ENCODE measurements around the gene ACSF3. TPM values are rescaled to one million over a fixed set of nuclear protein-coding genes. Genes with fewer than 3 reads are reported as not detected.

ACSF3 gene
- total and polyA plus RNA-seq, 4 experiments from 2014 or later: 30.4 to 71.2 (median 50.0) TPM

DNA sequence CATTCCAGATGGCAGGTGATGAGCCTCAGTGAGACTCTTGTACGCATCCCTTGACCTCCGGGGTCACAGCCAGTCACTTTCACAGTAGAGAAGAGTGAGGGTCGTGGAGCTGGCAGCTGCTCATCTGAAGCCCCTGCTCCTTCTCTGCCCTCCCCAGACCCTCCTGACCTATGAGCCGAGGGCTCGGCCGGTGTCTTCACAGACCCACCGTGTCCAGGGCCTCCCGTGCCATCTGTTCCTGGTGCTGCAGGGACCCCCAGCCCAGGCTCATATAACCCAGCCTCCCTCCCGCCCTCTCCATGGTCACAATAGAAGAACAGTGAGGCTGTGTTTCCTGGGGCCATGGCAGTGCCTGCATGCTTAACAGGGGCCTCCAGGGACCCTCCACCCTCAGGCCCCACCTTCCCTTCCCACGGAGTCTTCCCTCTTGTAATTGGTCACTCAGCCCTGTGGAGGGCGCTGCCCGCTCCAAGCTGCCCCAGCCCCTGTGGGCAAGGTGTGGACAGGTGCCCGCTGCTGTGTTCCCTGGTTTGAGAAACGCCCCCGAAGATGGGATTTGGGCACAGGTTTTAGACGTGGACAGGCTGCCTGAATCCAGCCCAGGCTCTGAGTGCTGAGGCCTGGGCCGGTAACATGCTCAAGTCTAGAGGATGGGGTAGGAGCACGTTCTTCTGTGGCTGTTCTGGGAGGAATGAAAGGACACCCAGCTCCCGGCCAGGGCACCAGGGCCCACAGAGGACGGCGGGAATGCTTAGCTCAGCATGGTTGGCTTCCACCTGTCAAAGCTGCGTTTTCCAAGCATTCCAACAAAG is 38.7 kb downstream of the ACSF3 start:
- ChIA-PET CTCF (ENCODE audit: partially characterized antibody) (no interaction called here), POLR2A (ENCODE audit: partially characterized antibody) (interaction anchor here (1.0 kb wide), 1 partner anchor 17 kb away, joined by 3 read pairs; no protein-coding TSS in a partner anchor)
- Mint-ChIP-seq H3K27me3 (no peaks in the 10 kb centered on the region), H3K9me3 (no peaks in the 10 kb centered on the region), H3K27ac (no peak overlapping the region), H3K36me3 (peaks cover 32 to 46% of the 10 kb centered on the region in 2 donors), H3K4me3 (no peak overlapping the region), H3K4me1 (peaks cover 10 to 26% (median 15%) of the 10 kb centered on the region in 4 donors)
- Histone ChIP-seq H3K36me3 (ENCODE audit: insufficient read depth, low read length) (peaks cover 27% of the 10 kb centered on the region), H3K9me3 (ENCODE audit: control insufficient read depth in 1 of 2, low read length in 2 of 2) (no peaks in the 10 kb centered on the region), H3K27me3 (ENCODE audit: insufficient read depth, low read length) (no peaks in the 10 kb centered on the region), H3K4me3 (ENCODE audit: low read length in 2 of 2) (no peak overlapping the region), H3K4me1 (ENCODE audit: insufficient read depth, low read length) (no peaks in the 10 kb centered on the region), H3K27ac (ENCODE audit: low read depth, low read length) (no peak overlapping the region)
- intact Hi-C loops (cut with micrococcal nuclease): no loop called here
- DNase-seq: no peak

- H3K36me3 ChIP-seq (ENCODE audit: insufficient read depth, low read length): peaks cover 27% of the 10 kb centered on the region
- H3K4me1 ChIP-seq (ENCODE audit: insufficient read depth, low read length): no peaks in the 10 kb centered on the region
- no peaks in the 10 kb centered on the region for H3K27me3 ChIP-seq (ENCODE audit: insufficient read depth, low read length)
- no peak overlapping the region for H3K4me3 Mint-ChIP-seq
- intact Hi-C loops (cut with micrococcal nuclease): no loop called here
- ChIA-PET POLR2A (ENCODE audit: partially characterized antibody) (no interaction called here), CTCF (ENCODE audit: partially characterized antibody) (no interaction called here)
- peaks cover 32 to 43% of the 10 kb centered on the region in 2 donors for H3K36me3 Mint-ChIP-seq
- H3K9me3 Mint-ChIP-seq: no peaks in the 10 kb centered on the region
- H3K4me3 ChIP-seq (ENCODE audit: low read length in 2 of 2): no peak overlapping the region
- H3K27me3 Mint-ChIP-seq: no peaks in the 10 kb centered on the region
- DNase-seq: no peak
- no peaks in the 10 kb centered on the region for H3K9me3 ChIP-seq (ENCODE audit: control insufficient read depth in 1 of 2, low read length in 2 of 2)
- no peak overlapping the region for H3K27ac Mint-ChIP-seq
- H3K4me1 Mint-ChIP-seq: peaks cover 7 to 21% (median 14%) of the 10 kb centered on the region in 4 donors
- H3K27ac ChIP-seq (ENCODE audit: low read depth, low read length): no peak overlapping the region
These were observed 39.9 kb downstream of the ACSF3 start for GRCh38 chr16:89133457-89134127.

DNA sequence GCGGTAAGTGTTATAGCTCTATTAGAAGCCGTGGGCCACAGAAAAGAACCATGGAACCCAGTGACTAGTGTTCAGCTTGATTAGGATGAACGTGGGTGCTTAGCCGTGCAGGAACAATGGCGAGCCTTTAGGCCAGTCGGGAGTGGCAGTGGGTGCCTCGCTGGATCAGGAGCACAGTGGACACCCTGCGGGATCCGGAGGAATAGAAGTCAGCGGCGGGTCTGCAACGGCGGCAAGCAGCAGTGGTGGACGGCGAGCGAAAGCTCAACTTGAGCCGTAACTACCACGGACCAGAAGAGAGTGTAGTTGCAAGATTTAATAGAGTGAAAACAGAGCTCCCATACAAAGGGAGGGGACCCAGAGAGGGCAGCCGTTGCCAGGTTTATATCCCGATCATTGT is 40.6 kb downstream of the ACSF3 start:
- H3K36me3 ChIP-seq (ENCODE audit: insufficient read depth, low read length): peaks cover 27% of the 10 kb centered on the region
- no peaks in the 10 kb centered on the region for H3K9me3 ChIP-seq (ENCODE audit: control insufficient read depth in 1 of 2, low read length in 2 of 2)
- H3K4me1 ChIP-seq (ENCODE audit: insufficient read depth, low read length): no peaks in the 10 kb centered on the region
- peaks cover 27 to 38% of the 10 kb centered on the region in 2 donors for H3K36me3 Mint-ChIP-seq
- intact Hi-C loops (cut with micrococcal nuclease): no loop called here
- H3K27me3 Mint-ChIP-seq: no peaks in the 10 kb centered on the region
- no peak overlapping the region for H3K4me3 Mint-ChIP-seq
- no peak for DNase-seq
- H3K9me3 Mint-ChIP-seq: no peaks in the 10 kb centered on the region
- H3K4me3 ChIP-seq (ENCODE audit: low read length in 2 of 2): no peak overlapping the region
- H3K27ac Mint-ChIP-seq: peak overlapping the region in 1 of 7 donors; percentile 74
- peaks cover 5 to 17% (median 11%) of the 10 kb centered on the region in 4 donors for H3K4me1 Mint-ChIP-seq
- no peaks in the 10 kb centered on the region for H3K27me3 ChIP-seq (ENCODE audit: insufficient read depth, low read length)
- ChIA-PET CTCF (ENCODE audit: partially characterized antibody) (no interaction called here), POLR2A (ENCODE audit: partially characterized antibody) (no interaction called here)
- no peak overlapping the region for H3K27ac ChIP-seq (ENCODE audit: low read depth, low read length)

DNA sequence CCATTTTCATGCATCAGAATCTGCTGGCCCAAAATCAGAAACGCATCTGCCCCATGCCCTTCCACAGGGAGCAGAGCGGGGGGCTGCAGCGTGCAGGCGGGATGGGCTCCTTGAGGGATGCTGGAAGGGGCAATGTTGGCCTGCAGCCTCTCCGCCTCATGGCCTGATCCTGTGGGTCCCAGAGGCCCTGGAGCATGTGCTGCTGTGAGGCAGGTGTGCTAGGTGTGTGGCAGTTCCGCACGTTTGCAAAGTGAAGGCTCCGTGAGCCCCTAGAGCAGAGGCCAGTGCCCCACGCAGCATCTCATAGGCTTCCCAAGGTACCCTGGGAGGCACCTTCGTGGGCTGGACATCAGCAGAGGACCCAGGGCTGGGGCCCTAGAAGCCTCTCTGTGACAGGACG is 41.5 kb downstream of the ACSF3 start:
- H3K9me3 ChIP-seq (ENCODE audit: control insufficient read depth in 1 of 2, low read length in 2 of 2): no peaks in the 10 kb centered on the region
- H3K4me3 ChIP-seq (ENCODE audit: low read length in 2 of 2): no peak overlapping the region
- Mint-ChIP-seq H3K4me3 (no peak overlapping the region), H3K27ac (no peak overlapping the region), H3K27me3 (no peaks in the 10 kb centered on the region), H3K36me3 (peaks cover 22 to 34% of the 10 kb centered on the region in 2 donors), H3K4me1 (peaks cover 4 to 13% (median 8%) of the 10 kb centered on the region in 4 donors), H3K9me3 (no peaks in the 10 kb centered on the region)
- intact Hi-C loops (cut with micrococcal nuclease): no loop called here
- no peak overlapping the region for H3K27ac ChIP-seq (ENCODE audit: low read depth, low read length)
- POLR2A ChIA-PET (ENCODE audit: partially characterized antibody): no interaction called here
- no peaks in the 10 kb centered on the region for H3K27me3 ChIP-seq (ENCODE audit: insufficient read depth, low read length)
- CTCF ChIA-PET (ENCODE audit: partially characterized antibody): no interaction called here
- no peak for DNase-seq
- peaks cover 27% of the 10 kb centered on the region for H3K36me3 ChIP-seq (ENCODE audit: insufficient read depth, low read length)
- H3K4me1 ChIP-seq (ENCODE audit: insufficient read depth, low read length): no peaks in the 10 kb centered on the region

GRCh38 chr16:89135971-89136765 is 42.5 kb downstream of the ACSF3 start:
- no peaks in the 10 kb centered on the region for H3K27me3 ChIP-seq (ENCODE audit: insufficient read depth, low read length)
- CTCF ChIA-PET (ENCODE audit: partially characterized antibody): no interaction called here
- H3K27ac Mint-ChIP-seq: peak overlapping the region in 2 of 7 donors; percentile 27 to 52
- no peak overlapping the region for H3K4me3 Mint-ChIP-seq
- no peaks in the 10 kb centered on the region for H3K27me3 Mint-ChIP-seq
- H3K36me3 Mint-ChIP-seq: peaks cover 17 to 36% of the 10 kb centered on the region in 2 donors
- no peak overlapping the region for H3K4me3 ChIP-seq (ENCODE audit: low read length in 2 of 2)
- H3K9me3 Mint-ChIP-seq: no peaks in the 10 kb centered on the region
- peaks cover 26% of the 10 kb centered on the region for H3K36me3 ChIP-seq (ENCODE audit: insufficient read depth, low read length)
- POLR2A ChIA-PET (ENCODE audit: partially characterized antibody): no interaction called here
- intact Hi-C loops (cut with micrococcal nuclease): no loop called here
- H3K4me1 Mint-ChIP-seq: peaks cover 4 to 13% (median 7%) of the 10 kb centered on the region in 4 donors
- H3K4me1 ChIP-seq (ENCODE audit: insufficient read depth, low read length): no peaks in the 10 kb centered on the region
- DNase-seq: no peak
- H3K9me3 ChIP-seq (ENCODE audit: control insufficient read depth in 1 of 2, low read length in 2 of 2): no peaks in the 10 kb centered on the region
- H3K27ac ChIP-seq (ENCODE audit: low read depth, low read length): no peak overlapping the region

- H3K27ac Mint-ChIP-seq: no peak overlapping the region
- no peaks in the 10 kb centered on the region for H3K27me3 Mint-ChIP-seq
- CTCF ChIA-PET (ENCODE audit: partially characterized antibody): no interaction called here
- no peak for DNase-seq
- POLR2A ChIA-PET (ENCODE audit: partially characterized antibody): interaction anchor here (0.6 kb wide), 1 partner anchor 21 kb away, joined by 3 read pairs; no protein-coding TSS in a partner anchor
- intact Hi-C loops (cut with micrococcal nuclease): no loop called here
- H3K36me3 ChIP-seq (ENCODE audit: insufficient read depth, low read length): peaks cover 20% of the 10 kb centered on the region
- H3K27ac ChIP-seq (ENCODE audit: low read depth, low read length): no peak overlapping the region
- H3K9me3 ChIP-seq (ENCODE audit: control insufficient read depth in 1 of 2, low read length in 2 of 2): no peaks in the 10 kb centered on the region
- H3K4me1 Mint-ChIP-seq: peaks cover 1 to 9% (median 5%) of the 10 kb centered on the region in 4 donors
- H3K27me3 ChIP-seq (ENCODE audit: insufficient read depth, low read length): no peaks in the 10 kb centered on the region
- no peaks in the 10 kb centered on the region for H3K9me3 Mint-ChIP-seq
- no peaks in the 10 kb centered on the region for H3K4me1 ChIP-seq (ENCODE audit: insufficient read depth, low read length)
- no peak overlapping the region for H3K4me3 ChIP-seq (ENCODE audit: low read length in 2 of 2)
- no peak overlapping the region for H3K4me3 Mint-ChIP-seq
- peaks cover 13 to 34% of the 10 kb centered on the region in 2 donors for H3K36me3 Mint-ChIP-seq
These were observed 43.3 kb downstream of the ACSF3 start for GRCh38 chr16:89136931-89137330.

Measured in CD4-positive, alpha-beta memory T cell (primary cell).